LHCN-M2 (cell line): ENCODE results near the gene OR1L6. TPM values are rescaled to one million over a fixed set of nuclear protein-coding genes. Genes with fewer than 3 reads are reported as not detected.

Experiments used
- DNase-seq: peaks from one replicate; pipeline ENCODE4 v3.0.0-alpha.2; 2012; ENCODE audit warnings: low read depth
- polyA plus RNA-seq: library from polyadenylated mRNA; unstranded; fragments of >200 nt; gene quantifications from one replicate; pipeline ENCODE4 v1.2.1, GENCODE V29; 2012; ENCODE audit warnings: missing spikeins
- total RNA-seq: library from RNA; depleted of rRNA; stranded (reverse); fragments of >200 nt; gene quantifications from 2 replicates; pipeline ENCODE4 v1.2.3, GENCODE V29; 2014; rRNA removed

The OR1L6 gene, protein sequence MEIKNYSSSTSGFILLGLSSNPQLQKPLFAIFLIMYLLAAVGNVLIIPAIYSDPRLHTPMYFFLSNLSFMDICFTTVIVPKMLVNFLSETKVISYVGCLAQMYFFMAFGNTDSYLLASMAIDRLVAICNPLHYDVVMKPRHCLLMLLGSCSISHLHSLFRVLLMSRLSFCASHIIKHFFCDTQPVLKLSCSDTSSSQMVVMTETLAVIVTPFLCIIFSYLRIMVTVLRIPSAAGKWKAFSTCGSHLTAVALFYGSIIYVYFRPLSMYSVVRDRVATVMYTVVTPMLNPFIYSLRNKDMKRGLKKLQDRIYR
- total RNA-seq, result not detected in 2 replicates
- not detected for polyA plus RNA-seq

DNA sequence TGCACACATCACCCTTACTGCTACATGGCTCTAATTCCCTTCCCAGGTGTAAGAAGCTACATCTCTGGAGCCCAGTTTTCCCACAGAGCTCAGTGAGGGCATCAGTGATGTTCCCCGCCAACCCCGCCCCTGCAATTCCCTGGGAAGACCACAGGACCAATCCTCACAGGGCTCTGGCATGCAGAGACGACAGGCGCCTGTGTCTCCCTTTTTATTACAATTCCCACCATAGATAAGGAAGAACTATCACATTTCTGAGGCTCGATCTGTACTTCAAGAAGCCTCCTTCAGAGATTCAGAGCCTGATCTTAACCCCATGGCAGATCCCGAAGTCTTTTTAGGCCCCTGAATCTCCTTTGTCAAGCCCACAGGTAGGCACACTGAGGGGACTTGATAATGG, at the start of gene OR1L6:
Gene OR1L6 (plus strand): TSS at position 301 of the 400 bp plus-strand sequence. CDS start 7,545 bp downstream, outside the sequence.
- no peak for DNase-seq

DNA sequence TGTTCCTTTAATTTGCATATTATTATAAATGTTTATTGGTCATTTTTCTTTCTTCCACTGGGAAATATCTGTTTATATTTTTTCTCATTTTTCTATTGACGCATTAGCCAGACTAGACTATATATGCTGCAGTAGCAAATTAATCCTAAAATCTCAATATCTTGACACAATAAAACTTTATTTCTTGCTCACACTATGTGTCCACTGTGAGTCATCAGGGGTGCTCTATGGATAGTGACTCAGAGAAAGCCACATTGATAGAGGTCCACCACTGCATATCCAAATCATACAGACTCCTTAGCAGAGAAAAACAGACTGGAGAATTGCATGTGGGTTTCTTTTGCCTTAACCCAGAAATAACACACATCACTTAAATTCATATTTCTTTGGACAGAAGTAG, 46.4 kb upstream of the OR1L6 start:
- DNase-seq, result peak; percentile 5

DNA sequence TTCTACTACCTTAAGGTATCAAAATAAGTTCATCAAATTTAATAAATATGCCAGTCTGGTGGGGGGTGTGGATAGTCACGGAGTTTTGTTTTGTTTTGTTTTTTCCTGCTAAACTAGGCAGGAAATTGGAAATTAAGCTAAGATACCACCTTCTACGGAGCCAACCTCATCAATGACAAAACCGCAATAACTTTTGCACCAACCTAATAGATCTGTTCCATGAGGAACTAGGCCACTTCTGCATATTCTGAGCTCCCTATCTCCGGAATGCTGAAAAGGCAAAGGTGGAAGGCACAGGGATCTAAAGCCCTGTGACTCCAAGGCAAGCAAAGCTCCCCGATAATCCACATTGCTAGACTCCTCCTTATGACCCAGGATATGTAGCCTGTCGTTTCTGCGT, 24.1 kb upstream of the OR1L6 start:
- DNase-seq, result no peak

DNA sequence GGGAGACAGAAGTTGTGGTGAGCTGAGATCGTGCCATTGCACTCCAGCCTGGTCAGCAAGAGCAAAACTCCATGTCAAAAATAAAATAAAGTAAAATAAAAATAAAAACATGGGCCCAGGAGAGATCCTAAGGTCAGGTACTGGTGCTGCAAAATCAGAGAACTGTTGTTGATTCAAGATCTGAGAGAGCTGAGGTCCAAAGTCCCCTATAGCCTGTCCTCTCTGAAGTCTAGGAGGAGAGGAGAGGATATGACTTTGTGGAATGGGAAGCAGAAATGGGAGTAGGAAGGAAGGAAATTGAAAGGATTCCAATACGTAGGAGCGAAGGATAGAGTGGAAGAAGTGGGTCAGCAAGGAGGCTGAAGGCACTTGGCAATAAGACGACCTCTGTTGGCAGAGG, 22.9 kb upstream of the OR1L6 start:
- DNase-seq, result no peak

DNA sequence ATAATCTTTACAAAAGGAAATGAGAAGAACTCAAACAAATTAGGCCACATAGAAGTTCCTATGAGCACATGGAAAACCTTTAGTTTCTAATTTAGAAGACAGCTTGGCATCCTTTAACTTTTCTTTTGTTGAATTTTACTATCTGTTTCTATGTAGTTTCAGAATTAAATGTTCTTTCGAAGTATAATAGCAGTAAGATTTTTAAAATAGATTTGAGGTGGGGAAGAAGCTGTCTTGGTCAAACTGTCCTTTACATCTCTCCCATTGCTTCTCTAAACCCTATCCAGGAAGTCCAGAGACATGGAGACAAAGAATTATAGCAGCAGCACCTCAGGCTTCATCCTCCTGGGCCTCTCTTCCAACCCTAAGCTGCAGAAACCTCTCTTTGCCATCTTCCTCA, 18.4 kb upstream of the OR1L6 start, which contains the start of gene OR1L4:
Gene OR1L4 (plus strand): TSS at position 301 of the 400 bp plus-strand sequence. CDS start 0 bp downstream, at position 301.
- DNase-seq, result no peak

DNA sequence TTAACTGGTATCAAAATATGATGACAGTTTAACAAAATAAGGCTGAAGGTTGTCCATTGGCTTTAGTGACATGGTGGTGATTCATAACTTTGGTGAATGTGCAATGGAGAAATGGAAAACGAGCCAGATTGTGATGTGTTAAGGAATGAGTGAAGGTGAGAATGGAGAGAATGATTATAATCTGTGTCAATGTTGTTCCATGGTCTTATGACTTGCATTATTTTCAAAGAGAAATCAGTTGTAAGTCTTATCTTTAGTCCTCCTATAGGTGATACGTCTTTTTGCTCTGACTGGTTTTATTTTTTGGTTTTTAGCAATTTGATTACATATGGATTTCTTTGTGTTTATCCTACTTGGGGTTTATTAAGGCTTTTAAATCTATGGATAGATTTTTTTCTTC, 12.7 kb downstream of the OR1L6 start:
- no peak for DNase-seq

DNA sequence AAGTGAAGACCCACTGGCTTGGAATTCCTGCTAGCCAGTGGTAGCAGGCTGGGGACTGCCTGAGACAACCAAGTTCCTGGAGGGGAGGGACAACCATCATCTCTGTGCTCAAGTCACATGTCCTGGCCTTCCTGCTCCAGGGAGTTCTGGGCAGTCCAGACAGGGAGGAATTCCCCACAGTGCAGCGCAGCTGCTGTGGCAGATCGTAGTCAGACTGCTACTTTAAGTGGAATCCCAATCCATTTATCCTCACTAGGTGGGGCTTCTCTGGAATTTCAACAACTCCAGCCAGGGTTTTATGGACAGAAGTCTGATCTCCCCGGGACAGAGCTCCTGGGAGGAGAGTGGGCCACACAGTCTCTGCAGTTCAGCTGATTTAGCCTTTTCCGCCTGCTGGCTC, 25.7 kb downstream of the OR1L6 start:
- no peak for DNase-seq

DNA sequence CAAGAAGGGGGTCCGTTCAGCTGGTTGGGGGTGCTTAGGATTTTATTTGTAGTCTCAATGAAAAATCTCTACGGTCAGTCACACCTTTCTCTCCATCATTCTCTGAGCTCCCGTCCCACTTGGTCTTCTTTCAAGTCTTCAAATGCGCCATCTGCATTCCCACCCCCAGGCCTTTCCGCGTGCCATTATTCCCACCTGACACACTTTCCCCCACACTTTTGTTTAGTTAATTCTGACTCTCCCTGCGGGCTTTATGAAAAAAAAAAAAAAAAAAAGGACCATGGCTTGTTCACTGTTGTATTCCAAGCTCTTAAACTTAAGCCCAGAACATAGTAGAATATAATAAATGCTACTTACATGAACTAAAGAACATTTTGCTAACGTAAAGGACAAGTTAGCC, 34.9 kb downstream of the OR1L6 start:
- DNase-seq, result no peak

DNA sequence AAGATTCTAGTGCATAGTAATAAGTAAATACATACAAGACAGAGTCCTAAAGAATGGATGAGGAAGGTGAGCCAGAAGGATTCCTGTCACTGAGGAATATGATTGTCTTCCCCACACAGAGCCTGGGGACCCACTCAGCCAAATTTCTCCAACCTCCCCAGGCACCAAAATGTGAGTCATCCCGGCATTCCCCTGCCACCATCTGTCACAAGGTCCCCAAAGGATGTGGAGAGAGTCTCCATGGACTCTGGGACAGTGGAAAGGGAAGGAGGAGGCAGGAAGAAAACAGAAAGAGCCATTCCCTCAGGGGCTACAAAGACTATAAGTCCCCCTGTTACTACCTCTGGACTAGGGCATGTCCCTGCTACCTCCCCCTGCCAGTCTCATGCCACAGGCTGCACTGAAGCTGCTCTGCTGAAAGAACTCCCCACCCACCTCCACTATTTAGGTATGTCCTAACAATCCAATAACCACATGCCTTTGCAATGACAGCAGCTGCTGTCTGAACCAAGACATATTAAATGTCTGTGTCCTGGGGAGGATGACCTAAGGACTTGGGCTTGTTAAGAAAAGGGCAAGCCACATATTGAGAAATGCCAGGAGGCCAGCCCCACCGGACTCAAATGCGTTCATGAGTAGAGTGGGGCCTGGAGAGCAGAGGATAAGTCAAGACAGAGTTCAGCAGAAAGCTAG, 36.0 kb downstream of the OR1L6 start:
- peak; percentile 73 for DNase-seq

DNA sequence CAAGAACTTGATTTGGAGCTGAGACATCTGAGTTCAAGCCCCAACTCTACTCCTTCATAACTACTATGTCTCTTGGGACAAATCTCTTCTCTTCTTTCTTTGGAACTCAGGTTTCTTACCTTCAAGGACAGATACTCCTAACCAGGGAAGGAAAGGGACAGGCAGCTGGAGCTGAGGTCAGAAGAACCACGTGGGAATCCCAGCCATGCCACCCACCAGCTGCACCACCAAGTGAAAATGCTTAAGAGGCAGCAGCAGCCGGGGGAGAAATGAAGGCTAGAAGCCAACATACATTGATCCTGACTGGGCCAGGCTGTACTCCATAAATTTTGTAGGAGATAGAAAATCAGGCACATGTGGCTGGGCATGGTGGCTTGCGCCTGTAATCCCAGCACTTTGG, 37.1 kb downstream of the OR1L6 start:
- DNase-seq, result no peak

DNA sequence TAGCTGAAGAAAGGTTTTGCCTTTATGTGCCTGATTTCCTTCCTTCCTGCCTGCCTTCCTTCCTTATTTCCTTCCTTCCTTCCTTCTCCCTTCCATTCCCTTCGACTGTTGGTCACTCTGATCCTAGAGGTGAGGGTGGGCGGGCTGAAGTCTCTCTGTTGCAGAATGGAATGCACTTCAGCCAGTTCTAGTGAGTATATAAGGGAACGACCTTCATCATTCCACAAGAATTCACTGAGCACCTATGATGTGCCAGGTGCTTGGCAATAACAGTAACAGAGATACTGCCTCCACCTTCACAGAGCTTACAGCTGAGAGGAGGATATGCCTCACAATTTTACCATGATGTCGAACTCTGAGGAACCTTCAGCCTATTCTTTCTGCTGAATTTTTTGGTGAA, 37.9 kb downstream of the OR1L6 start:
- no peak for DNase-seq

DNA sequence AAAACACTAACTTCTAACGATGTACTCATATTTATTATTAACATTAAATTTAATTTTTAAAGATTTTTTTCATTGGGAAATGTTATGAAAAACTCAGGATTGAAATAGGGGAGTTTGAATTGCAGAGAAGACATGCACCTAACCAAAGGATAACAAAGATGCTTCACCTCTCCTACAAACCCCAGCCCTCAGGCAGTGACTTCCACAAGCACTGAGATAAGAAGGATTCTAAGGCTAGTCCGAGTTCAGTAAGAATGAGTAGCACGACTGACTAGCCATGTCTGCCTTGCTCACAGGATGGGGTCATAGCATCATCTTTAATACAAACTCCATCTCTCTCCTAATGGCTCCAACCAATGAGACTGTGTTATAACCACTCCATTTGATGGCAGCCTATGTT, 39.6 kb downstream of the OR1L6 start:
- no peak for DNase-seq

DNA sequence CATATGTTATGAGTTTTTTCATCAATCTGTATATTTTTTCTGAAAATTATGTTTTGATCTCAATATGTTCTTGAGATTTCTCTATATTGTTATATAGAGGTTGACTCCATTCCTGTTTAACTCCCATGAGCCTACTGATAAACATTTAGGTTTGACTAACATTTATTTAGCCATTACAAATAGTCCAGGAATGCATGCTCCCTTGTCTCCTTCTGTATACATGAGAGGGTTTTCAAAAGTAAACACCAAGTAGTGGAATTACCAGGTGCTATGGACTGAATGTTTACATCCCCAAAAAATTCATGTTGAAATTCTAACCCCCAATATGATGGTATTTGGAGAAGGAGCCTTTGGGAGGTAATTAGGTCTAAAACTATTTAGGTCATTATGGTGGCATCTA, 43.2 kb downstream of the OR1L6 start:
- no peak for DNase-seq

DNA sequence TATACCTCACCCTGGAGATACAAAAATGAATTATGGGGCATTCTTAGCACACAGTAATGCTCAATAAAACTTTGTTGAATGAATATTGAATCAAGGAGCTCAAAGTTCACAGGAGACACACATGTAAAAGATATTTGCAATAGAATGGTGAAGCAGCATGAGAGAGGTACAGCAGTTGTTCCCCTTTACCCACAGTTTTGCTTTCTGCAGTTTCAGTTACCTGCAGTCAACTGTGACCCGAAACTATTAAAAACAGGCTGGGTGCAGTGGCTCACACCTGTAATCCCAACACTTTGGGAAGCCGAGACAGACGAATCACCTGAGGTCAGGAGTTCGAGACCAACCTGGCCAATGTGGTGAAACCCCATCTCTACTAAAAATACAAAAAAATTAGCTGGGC, 44.2 kb downstream of the OR1L6 start:
- DNase-seq, result no peak

DNA sequence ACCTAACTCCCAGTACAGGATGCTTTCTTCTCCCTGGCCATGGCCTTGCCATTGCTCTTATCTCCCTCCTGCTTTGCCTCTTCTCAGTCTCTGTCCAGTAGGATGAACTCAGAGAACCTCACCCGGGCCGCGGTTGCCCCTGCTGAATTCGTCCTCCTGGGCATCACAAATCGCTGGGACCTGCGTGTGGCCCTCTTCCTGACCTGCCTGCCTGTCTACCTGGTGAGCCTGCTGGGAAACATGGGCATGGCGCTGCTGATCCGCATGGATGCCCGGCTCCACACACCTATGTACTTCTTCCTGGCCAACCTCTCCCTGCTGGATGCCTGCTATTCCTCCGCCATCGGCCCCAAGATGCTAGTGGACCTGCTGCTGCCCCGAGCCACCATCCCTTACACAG, 46.7 kb downstream of the OR1L6 start, which contains the start of gene OR5C1:
Gene OR5C1 (plus strand): TSS at position 103 of the 400 bp plus-strand sequence. CDS start 0 bp downstream, at position 103.
- DNase-seq, result no peak

DNA sequence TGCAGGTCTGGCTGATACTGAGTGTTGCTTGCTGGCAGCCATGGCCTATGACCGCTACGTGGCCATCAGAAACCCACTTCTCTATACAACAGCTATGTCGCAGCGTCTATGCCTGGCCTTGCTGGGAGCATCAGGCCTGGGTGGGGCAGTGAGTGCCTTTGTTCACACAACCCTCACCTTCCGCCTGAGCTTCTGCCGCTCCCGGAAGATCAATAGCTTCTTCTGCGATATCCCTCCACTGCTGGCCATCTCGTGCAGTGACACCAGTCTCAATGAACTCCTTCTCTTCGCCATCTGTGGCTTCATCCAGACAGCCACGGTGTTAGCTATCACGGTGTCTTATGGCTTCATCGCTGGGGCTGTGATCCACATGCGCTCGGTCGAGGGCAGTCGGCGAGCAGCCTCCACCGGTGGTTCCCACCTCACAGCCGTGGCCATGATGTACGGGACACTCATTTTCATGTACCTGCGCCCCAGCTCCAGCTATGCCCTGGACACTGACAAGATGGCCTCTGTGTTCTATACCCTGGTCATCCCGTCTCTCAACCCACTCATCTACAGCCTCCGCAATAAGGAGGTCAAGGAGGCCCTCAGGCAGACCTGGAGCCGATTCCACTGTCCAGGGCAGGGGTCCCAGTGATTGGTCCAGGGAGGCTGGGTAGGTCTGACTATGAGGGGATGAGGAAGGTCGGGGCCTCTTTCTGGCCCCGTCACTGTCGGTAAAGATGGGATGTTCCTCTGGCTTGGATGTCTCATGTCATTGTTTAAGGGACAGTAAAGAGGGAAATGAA, 47.3 kb downstream of the OR1L6 start:
- DNase-seq, result no peak

DNA sequence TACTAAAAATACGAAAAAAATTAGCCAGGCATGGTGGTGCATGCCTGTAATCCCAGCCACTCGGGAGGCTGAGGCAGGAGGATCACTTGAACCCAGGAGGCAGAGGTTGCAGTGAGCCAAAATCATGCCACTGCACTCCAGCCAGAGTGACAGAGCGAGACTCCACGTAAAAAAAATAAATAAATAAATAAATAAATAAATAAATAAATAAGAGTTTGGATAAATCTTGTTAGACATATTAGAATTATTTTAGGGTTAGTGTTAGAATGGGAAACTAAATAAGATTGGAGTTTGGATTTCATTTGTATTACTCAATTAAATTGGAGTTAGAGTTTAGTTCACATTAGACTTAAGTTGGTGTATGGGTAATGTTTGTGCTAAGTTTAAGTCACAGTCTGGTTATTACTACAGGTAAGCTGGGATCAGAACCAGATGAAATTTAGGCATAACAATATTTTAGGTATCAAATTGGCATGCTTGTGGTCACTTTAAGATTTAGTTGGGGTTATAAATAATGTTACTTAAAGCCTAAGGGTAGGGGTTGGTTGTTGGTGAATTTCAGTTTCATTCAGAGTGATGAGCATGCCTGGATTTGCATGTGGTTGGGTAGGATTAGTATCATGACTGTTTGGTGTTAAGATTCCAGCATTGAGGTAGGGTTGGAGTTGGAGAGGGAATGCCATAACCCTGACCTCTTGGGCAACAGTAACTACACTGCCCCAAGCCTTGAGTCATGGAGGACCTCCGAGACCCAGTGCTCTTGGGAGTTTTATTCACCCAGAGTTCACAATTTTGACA, 50.0 kb downstream of the OR1L6 start:
- DNase-seq, result no peak

DNA sequence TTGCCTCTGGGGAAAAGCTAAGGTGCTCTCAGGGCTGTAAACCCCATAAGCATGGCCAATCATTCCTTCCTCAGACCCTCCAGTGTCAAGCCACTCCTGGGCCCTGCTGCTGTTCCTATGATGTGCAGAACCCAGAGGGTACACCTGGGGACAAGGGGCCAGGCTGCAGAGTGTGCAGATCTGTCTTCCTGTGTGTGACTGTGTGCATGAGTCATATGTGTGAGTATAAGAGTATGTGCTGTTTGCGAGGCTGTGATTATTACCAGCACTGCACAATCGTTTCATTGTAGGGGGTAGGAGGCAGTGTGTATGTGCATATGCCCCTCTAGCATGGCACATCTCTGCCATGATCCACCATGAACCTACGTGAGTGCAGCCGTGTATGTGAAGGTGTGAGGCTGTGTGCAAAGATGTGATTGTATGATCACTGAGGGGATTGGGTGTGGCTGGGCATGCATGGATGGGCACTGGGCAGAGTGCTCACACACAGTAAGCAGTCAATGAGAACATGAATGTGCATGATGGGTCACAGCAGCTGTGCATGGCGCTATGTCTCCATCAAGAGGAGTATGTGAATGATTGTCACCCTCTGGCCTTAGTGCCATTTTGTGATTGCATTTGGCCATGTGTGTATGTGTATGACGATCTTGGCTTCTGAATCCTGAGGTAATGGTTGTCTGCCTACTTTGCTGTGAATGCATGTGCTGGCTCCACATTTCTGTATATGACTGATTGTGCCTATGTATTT, 55.4 kb downstream of the OR1L6 start:
- no peak for DNase-seq
